Esophagus squamous epithelium (tissue), 4 donors: ENCODE data around the gene RPAIN.

Experiments used
- POLR2A ChIP-seq, 4 donors: fragments of 450-650 bp; IDR thresholded peaks; one replicate each; pipeline ENCODE4 v1.6.1; 2017; ENCODE audit warnings: antibody characterized with exemption in 4 of 4, mild to moderate bottlenecking in 4 of 4, moderate library complexity in 3 of 4
- TF ChIP-seq, protein P1 (sequence below), 6 experiments: fragments of 450-650 bp in 4 of 6; fragments of 200-600 bp in 2 of 6; sonication (generic) in 2 of 6; IDR thresholded peaks; one replicate each; pipeline ENCODE4 v1.5.1; 2016 to 2019; ENCODE audit warnings: antibody characterized with exemption in 6 of 6, mild to moderate bottlenecking in 4 of 6, moderate library complexity in 4 of 6

DNA sequence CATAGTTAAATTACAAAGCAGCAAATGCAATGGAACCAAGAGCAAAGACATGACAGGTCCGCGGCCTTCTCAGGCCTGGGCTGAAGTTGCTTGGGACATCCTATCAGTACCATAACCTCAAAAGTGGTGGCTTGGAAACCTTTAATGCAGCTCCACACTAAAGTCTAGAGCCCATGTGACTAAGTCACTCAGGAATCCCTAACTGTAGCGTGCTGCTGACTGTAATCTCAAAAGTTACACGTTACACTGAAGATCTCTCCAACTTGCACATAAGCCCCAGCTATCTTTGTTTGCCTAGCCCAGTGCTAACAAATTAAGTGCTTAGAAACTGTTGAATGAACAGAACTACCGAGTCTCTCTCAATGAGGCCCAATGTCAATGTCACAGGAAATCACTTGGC, 28.3 kb upstream of the RPAIN start:
- TF ChIP-seq, protein P1, sequence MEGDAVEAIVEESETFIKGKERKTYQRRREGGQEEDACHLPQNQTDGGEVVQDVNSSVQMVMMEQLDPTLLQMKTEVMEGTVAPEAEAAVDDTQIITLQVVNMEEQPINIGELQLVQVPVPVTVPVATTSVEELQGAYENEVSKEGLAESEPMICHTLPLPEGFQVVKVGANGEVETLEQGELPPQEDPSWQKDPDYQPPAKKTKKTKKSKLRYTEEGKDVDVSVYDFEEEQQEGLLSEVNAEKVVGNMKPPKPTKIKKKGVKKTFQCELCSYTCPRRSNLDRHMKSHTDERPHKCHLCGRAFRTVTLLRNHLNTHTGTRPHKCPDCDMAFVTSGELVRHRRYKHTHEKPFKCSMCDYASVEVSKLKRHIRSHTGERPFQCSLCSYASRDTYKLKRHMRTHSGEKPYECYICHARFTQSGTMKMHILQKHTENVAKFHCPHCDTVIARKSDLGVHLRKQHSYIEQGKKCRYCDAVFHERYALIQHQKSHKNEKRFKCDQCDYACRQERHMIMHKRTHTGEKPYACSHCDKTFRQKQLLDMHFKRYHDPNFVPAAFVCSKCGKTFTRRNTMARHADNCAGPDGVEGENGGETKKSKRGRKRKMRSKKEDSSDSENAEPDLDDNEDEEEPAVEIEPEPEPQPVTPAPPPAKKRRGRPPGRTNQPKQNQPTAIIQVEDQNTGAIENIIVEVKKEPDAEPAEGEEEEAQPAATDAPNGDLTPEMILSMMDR (IDR thresholded peaks at IDR 0.05) = no peak
- TF ChIP-seq POLR2A (IDR thresholded peaks at IDR 0.05) = no peak
